HG03108 (cell line): ENCODE data around the gene KDM2B.

Experiments
- ATAC-seq: cut with Tn5 transposase; IDR thresholded peaks from one replicate; pipeline ENCODE4 v1.9.1; 2021; ENCODE audit warnings: moderate library complexity; ENCODE audit not compliant: unreplicated experiment

The KDM2B gene

DNA sequence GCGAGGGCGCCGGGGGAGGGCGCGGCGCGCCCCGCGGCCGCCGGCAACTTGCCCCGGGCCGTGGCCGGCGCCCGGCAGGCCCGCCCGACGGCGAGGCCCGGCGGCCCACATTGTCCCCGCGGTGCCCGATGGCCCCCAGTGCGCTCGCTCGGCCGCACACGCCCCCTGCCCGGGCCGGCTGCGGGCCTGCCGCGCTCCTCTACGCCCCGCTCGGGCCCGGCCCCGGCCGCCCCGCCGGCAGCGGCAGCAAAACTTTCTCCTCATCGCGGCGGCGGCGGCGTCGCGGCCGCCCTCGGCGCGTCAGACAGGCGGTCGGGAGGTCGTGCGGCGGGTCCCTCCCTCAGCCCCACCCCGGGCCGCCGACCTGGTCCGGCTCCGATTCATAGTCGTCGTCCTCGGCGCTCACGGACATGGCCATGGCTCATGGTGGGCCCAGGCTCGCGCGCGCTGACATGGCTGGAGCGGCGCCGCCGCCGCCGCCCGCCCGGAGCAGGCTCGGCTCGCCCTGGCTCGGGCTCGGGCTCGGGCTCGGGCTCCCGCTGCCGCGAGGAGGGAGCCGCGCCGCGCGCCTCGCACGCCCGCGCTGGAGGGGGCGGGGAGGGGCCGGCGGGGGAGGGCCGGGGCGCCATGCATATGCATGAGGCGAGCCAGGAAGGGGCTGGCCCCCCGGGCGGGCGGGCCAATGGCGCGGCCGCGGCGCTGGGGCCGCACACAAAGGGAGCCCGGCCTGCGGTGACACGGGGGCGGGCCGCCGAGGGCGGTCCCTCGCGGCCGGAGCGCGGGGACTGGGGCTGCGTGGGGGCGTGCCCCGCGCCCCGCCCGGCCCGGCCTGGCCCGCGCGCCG, 113.8 kb downstream of the KDM2B start:
- peak; percentile 90 for ATAC-seq

DNA sequence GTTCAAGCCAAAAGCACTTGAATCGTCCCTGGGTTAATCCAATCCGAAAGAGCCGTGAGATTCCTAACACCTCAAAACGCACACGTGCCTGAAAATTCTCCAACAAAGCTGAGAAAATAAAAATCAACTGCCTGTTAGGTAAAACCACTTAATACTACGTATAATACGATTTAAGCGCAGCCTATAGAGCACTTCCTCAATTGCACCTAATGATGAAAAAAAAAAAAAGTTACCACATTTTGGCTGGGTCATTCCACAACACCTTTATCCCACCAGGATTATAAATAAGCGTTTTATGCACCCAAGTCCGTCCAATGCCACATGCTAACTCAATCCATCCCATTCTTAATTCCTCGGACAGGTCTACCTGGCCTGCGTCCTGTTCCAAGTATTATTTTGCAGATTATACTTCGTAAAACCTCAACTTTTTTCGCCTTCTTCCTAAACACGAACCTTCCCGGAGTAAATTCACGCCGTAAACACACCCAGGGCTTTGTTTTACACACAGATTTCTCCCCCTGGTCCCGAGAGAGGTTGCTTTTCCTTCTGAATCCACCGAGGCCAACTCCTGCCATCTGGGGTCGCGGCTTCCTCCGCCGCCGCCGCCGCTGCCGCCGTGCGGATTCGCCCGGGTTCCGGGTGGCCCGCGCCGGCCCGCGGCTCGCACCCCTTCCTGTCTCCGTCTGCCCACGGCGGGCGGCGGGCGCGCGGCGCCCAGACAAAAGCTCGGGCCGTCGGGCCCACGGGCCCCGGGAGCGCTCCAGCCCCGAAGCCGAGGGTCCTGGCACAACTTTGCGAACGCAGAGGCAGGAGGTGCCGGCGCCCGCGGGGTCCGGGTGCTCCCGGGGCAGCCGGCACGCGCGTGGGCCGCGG, 114.7 kb downstream of the KDM2B start:
- ATAC-seq: peak; percentile 19

DNA sequence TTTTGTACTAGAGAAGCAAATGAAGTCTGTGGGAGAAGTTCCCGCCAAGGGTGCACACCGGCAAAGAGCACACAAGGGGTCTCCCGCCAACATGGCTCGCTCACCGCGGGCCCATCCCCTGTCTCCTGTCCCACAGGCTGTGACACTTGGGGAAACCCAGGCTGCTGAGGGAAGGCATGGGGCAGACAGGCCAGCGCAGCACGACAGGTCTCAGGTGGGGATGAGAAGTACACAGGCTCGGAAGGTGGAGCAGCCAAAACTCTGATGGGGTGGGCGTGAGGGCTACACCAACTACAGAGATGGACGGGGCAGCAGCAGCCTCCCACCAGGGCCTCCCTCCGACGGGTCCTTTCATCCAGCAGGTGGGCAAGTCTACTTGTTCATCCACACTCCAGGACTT, 116.5 kb downstream of the KDM2B start:
- no peak for ATAC-seq

DNA sequence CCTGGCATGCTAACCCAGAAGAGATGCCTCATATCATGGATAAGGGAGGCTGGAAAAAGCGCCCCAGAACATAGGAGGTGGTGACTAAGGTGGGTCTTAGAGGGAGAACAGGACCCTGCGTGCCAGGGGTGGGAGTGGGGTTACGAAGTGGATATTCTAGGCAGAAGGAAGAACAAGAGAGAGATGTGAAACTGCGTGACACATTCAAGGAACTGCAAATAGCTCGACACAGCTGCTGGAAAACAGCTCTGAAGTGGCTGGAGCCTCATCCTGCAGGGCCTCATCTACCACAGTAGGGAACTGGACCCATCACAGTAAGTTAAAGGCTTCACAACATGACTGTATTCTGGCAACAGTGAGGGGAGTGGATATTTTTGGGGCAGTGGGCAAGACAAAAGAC, 119.8 kb downstream of the KDM2B start:
- no peak for ATAC-seq

GRCh38 chr12:121456551-121456950, 124.3 kb downstream of the KDM2B start:
- no peak for ATAC-seq

GRCh38 chr12:121455766-121456420, 124.9 kb downstream of the KDM2B start:
- ATAC-seq: no peak

- no peak for ATAC-seq
Observed at GRCh38 chr12:121454921-121455320, 125.9 kb downstream of the KDM2B start.

- ATAC-seq: no peak
Observed at GRCh38 chr12:121453629-121454028, 127.2 kb downstream of the KDM2B start.

GRCh38 chr12:121452985-121453360, 127.8 kb downstream of the KDM2B start:
- ATAC-seq: no peak

DNA sequence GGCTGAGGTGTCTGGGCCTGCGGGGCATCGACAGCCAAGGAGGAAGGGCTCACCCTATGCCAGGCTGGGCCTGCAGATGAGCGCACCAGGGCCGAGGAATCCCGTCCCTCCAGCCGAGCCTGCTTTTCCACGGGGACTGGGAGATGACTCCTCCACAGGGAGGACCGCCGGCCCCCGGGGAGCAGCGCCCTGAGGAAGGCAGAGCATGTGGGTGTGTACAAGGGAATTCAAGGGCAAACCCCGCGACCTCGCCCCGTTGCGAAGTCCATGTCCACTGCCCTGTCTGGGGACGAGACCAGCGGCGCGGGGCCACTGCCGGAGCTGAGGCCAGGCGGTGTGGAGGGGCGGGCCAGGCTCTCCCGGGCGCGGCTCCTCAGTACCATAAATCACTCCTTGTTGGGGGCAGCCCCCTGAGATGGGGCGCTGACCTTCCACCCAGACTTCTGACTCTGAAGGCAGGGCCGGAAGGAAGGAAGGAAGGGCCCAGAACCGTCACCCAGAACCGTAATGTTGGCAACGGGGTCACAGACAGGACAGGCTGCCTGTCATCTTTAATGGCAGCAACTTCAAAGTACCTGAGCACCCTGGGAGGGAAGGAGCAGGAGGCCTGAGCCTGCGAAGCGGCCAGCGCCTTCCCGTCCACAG, 128.4 kb downstream of the KDM2B start:
- ATAC-seq: no peak

DNA sequence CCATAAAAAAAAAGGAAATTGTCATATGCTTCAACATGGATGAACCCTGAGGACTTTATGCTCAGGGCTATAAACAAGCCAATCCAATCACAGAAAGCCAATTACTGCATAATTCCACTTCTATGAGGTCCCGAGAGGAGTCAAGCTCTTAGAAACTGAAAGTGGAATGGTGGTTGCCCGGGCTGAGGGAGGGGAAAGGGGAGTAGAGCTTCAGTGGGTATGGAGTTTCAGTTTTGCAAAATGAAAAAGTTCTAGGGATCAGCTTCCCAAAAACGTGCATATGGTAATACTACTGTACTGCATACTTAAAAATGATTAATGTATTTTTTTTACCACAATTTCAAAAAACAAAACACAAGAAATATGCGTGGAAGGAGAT, 128.9 kb downstream of the KDM2B start:
- no peak for ATAC-seq

- ATAC-seq: no peak
Observed at GRCh38 chr12:121448771-121449315, 132.0 kb downstream of the KDM2B start.

GRCh38 chr12:121446750-121447149, 134.1 kb downstream of the KDM2B start:
- no peak for ATAC-seq

DNA sequence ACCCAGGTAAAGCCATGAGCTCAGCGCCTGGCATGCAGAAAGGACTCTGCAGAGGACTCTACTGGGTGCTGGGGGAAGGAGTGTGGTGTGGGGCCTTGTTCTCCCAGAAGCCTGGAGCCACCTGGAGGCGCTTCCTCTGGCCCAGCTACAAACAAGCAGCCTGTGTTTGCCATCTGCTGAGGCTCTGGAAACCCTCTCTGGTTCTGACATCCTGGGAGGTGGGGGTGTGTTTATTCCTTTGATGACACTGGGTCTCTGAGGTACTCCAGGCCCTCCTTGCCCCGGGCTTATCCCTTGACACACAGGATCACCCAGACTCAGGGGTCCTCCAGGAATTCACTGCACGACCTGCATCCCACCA, 136.0 kb downstream of the KDM2B start:
- no peak for ATAC-seq

DNA sequence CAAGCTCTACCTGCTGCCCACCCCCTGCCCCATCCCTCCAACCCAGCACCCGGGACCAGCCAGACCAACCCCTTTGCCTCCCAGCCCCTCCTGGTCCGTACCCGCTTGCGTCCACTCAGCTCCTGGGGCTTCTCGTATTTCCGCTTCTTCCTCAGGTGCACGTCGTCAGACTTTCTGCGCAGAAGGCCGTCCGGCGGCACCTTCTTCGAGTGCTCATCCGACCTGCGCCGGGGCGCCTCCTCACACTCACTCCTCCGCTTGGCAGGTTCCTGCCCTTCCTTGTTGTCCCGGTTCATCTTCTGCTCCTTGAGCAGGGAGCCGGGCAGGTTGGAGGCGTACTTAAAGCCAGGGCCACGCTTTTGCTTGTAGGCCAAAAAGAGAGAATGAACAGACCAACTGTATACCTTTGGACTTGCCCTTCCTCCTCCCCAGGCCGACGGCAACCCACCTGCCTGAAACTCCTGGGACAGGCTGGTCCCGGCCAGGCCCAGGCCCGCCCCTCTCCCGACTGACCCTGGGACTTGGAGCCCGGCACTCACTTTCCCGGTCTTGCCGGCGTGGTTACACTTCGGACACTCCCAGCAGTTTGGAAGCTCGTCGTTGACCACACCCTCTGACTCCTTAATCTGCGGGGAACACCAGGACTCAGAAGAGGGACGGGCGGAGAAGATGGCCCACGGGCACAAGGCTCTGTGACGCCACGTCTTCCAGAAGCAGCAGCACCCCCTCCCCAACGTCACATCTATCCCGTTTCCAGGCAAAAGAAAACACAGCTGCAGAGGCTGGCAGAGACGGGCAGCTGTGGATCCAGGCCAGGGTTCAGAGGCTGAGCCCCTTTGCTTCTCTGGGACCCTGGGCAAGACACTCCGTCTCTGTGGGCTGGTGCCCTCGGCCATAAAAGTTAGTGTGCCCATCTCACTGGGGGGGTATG, 136.6 kb downstream of the KDM2B start:
- ATAC-seq: no peak

DNA sequence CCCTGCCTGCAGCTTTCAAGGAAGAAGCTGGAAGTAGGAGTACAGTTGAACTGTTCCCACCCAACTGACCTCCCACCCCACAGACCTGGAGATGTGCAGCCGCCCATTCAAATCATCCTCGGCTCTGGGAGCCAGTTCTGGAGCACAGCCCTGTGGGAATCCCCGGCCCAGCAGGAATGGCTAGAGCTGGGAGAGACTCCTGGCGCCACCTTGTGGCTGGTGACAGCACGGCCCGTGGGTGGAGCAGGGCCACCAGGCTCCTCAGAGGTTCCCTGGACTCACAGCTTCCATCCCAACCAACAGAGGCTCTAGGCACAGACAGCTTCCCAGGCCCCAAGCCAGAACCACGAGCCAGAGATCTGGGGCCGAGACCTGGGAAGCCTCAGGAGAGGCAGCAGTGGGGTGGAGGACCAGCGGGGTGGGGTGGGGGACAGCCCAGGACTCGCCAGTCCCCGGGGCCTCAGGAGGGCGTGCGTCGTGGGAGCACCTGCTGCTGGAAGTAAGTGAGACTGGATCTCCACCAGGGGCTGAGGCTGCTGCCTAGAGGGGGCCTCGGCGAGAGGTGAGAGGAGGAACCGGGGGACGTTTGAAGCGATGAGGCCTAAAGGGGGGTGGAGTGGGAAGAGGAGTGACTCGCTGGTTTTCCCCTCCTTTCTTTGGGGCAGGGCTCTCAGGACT, 137.5 kb downstream of the KDM2B start:
- no peak for ATAC-seq

DNA sequence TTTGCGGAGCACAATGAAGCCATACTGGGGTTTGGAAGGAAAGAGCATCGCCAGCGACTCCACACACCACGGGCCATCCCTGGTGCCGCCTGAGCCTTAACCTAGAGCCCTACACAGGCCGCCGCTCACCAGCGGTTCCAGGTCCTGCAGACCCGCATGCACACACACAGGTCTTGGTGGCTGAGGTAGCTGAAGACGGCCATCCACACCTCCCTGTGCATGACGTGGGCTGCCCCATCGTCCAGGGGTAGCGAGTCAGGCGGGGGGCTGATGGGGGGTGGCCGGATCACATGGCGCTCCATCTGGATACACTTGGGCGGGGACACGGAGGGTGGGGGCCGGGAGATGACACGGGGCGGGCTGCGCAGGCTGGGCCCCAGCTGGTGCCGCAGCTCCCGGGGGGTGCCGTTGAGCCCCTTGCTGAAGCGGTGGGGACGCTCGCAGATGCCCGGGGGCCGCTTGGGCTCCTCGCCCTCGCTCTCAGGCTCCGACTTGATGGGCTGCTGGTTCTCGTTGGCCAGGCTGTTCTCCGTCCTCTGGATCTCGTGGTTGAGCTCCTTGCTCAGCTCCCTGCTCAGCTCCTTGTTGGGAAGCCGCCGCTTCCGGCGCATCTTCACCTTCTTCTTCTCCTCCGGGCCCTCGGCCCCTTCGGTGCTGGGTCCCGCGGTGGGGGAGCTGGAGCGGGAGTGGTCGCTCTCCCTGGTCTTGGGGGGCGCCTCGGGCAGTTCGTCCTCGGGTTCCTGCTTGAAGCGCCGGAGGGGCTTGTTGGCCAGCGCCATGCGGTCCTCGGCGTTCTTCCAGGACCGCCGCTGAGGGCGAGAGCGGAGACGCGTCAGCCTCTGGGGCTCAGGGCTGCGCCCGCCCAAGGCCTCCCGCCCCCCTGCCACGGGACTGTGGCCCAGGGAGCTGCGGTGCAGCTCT, 138.5 kb downstream of the KDM2B start:
- no peak for ATAC-seq

DNA sequence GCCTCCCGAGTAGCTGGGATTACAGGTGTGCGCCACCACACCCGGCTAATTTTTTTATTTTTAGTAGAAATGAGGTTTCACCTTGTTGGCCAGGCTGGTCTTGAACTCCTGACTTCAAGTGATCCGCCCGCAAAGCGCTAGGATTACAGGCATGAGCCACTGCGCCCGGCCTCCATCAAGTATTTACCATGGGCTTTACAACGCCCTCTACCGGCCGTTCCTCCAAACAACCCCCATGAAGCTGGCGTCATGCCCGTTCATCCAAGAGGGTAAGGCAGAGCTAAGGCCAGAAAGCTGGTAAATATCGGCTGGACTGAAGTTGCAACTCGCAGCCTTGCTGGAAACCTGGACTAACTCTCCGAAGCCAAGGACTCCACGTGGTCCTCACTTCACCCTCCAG, 139.3 kb downstream of the KDM2B start:
- no peak for ATAC-seq
